Cardiac muscle cell (in vitro differentiated cells and primary cell): ENCODE measurements around the gene GUCY2D. TPM values are rescaled to one million over a fixed set of nuclear protein-coding genes. Genes with fewer than 3 reads are reported as not detected.

Experiments used
- DNase-seq, 2 donors: peaks; one replicate each; pipeline versions ENCODE4 v3.0.0 to v3.0.0-alpha.2; 2010 to 2017; ENCODE audit warnings: low read depth in 1 of 2, low spot score in 1 of 2
- H3K27ac ChIP-seq: fragments of 200-600 bp; sonication (generic); 2 replicates; pipeline ENCODE4 v1.5.1; 2016
- H3K27me3 ChIP-seq: fragments of 200-600 bp; sonication (generic); 2 replicates; pipeline ENCODE4 v1.6.0; 2016; ENCODE audit warnings: control low read depth
- H3K36me3 ChIP-seq: fragments of 200-600 bp; sonication (generic); 2 replicates; pipeline ENCODE4 v1.5.1; 2016; ENCODE audit warnings: control low read depth
- H3K4me1 ChIP-seq: fragments of 200-600 bp; sonication (generic); 2 replicates; pipeline ENCODE4 v1.8.1; 2017; ENCODE audit warnings: low read depth, mild to moderate bottlenecking, mixed run types
- H3K4me3 ChIP-seq: fragments of 200-600 bp; sonication (generic); 2 replicates; pipeline ENCODE4 v1.5.1; 2016; ENCODE audit warnings: mild to moderate bottlenecking
- H3K9me3 ChIP-seq: fragments of 200-600 bp; sonication (generic); 2 replicates; pipeline ENCODE4 v1.5.1; 2017; ENCODE audit warnings: low read depth, mild to moderate bottlenecking, control low read depth
- polyA plus RNA-seq: library from polyadenylated mRNA; unstranded; fragments of >200 nt; fragmentation: Nextera tagmentation; extraction: Ambion mirVana; gene quantifications from 2 replicates; pipeline ENCODE4 v1.2.1, GENCODE V29; 2016
- total RNA-seq: library from RNA; depleted of rRNA; stranded (reverse); fragments of >200 nt; gene quantifications from 2 replicates; pipeline ENCODE4 v1.2.3, GENCODE V29; 2016
- TF ChIP-seq, protein P1 (sequence below): IDR thresholded peaks from 2 replicates; pipeline ENCODE4 v1.5.1; 2012; ENCODE audit warnings: low read depth, mild to moderate bottlenecking, low read length

GUCY2D gene
- total and polyA plus RNA-seq, 2 experiments from 2014 or later = 0.54 to 1.1 TPM

DNA sequence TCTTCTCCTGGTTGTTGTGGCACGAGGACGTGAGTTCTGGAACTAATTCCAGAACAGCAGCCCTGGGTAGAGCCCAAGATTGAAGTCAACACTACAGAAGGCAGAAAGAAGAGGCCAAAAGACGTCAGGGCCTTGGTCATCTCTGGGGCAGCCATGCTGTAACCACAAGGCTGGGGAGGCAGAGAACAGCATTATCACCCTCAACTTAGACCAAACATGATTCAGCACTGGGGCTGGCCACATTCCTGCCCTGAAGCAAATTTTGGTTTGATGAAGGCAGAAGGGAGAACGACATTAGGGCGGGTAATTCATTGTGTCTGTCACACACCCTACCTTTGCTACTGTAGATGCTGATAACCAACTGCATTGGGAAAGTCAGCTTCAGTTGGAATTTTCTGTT is 26.7 kb downstream of the GUCY2D start:
- H3K9me3 ChIP-seq = no peaks in the 10 kb centered on the region
- H3K27me3 ChIP-seq = no peaks in the 10 kb centered on the region
- no peak overlapping the region for H3K4me3 ChIP-seq
- H3K4me1 ChIP-seq = no peaks in the 10 kb centered on the region
- TF ChIP-seq, protein P1, sequence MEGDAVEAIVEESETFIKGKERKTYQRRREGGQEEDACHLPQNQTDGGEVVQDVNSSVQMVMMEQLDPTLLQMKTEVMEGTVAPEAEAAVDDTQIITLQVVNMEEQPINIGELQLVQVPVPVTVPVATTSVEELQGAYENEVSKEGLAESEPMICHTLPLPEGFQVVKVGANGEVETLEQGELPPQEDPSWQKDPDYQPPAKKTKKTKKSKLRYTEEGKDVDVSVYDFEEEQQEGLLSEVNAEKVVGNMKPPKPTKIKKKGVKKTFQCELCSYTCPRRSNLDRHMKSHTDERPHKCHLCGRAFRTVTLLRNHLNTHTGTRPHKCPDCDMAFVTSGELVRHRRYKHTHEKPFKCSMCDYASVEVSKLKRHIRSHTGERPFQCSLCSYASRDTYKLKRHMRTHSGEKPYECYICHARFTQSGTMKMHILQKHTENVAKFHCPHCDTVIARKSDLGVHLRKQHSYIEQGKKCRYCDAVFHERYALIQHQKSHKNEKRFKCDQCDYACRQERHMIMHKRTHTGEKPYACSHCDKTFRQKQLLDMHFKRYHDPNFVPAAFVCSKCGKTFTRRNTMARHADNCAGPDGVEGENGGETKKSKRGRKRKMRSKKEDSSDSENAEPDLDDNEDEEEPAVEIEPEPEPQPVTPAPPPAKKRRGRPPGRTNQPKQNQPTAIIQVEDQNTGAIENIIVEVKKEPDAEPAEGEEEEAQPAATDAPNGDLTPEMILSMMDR = no peak
- no peaks in the 10 kb centered on the region for H3K36me3 ChIP-seq
- no peak overlapping the region for H3K27ac ChIP-seq
- DNase-seq = peak in 1 of 2 donors; percentile 42

DNA sequence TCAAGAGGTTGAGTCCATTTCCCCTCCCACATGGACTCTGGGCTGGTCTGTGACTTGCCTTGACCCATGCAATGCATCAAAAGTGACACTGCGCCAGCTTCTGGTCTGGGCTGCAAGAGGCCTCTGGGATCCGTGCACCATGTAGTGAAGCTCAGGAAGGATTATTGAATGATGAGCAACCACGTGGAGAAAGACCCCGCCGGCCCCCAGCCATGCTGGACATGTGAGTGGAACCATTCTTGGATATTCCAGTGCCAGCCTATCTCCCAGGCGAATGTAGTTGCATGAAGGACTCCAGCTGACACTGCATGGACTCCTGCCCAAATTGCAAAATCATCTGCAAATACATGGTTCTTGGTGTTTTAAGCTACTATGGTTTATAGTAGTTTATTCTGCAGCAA is 28.8 kb downstream of the GUCY2D start:
- Histone ChIP-seq H3K9me3 (no peaks in the 10 kb centered on the region), H3K27ac (no peak overlapping the region), H3K36me3 (no peaks in the 10 kb centered on the region), H3K4me3 (no peak overlapping the region), H3K27me3 (no peaks in the 10 kb centered on the region), H3K4me1 (no peaks in the 10 kb centered on the region)
- TF ChIP-seq, protein P1 = no peak
- peak in 1 of 2 donors; percentile 41 for DNase-seq

DNA sequence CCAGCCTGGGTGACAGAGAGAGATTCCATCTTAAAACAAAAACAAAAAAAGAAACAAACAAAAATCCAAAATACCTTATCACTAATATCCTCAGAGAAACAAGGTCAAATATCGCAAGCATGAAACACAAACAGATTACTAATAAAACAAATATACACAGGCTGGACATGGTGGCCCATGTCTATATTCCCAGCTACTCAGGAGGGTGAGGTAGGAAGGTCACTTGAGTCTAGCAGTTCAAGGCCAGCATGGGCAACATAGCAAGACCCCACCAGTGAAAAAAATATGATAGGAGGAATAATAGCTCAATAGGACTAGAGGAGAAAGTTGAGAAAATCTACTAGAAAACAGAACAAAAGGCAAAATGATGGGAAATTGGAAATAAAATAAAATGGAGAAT is 29.5 kb downstream of the GUCY2D start:
- DNase-seq = no peak
- Histone ChIP-seq H3K4me3 (no peak overlapping the region), H3K4me1 (no peaks in the 10 kb centered on the region), H3K27ac (no peak overlapping the region), H3K27me3 (no peaks in the 10 kb centered on the region), H3K9me3 (no peaks in the 10 kb centered on the region), H3K36me3 (no peaks in the 10 kb centered on the region)
- TF ChIP-seq, protein P1 = no peak

DNA sequence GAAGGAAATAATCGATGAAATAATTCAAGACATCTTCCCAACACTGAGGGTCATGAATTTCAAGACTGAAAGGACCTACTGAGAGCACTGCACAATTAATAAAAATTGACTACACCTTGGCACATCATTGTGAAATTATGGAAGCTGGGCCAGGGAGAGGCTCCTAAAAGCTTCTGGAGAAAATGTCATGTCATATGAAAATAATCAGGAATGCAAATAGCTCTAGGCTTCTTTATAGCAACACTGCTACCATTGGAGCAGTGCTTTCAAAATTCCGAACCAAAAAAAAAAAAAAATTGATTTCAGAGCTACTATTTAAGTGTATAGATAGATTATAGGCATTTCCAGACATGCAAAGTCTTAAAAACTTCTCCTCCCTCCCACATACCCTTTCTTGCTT is 30.0 kb downstream of the GUCY2D start:
- no peaks in the 10 kb centered on the region for H3K4me1 ChIP-seq
- DNase-seq = no peak
- H3K9me3 ChIP-seq = no peaks in the 10 kb centered on the region
- no peaks in the 10 kb centered on the region for H3K27me3 ChIP-seq
- TF ChIP-seq, protein P1 = no peak
- H3K36me3 ChIP-seq = no peaks in the 10 kb centered on the region
- H3K4me3 ChIP-seq = no peak overlapping the region
- no peak overlapping the region for H3K27ac ChIP-seq

DNA sequence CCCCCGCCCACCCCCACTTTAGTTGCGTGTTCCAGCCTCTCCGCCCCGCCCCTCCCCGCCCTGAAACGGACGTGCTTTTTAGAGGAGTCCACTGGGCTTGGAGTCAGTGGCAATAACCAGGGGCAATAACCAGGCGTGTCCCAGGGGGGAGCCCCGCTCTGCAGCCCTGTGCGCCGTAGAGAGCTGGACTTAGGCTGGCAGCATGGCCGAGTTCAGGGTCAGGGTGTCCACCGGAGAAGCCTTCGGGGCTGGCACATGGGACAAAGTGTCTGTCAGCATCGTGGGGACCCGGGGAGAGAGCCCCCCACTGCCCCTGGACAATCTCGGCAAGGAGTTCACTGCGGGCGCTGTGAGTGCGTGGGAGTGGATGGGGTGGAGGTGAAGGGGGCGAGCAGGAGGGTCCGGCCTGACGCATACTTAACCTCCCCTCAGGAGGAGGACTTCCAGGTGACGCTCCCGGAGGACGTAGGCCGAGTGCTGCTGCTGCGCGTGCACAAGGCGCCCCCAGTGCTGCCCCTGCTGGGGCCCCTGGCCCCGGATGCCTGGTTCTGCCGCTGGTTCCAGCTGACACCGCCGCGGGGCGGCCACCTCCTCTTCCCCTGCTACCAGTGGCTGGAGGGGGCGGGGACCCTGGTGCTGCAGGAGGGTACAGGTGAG is 36.7 kb downstream of the GUCY2D start, which contains the start of gene ALOX15B:
Gene ALOX15B (plus strand): TSS at position 106 of the 657 bp plus-strand sequence. CDS start 97 bp downstream, at position 203.
- no peaks in the 10 kb centered on the region for H3K36me3 ChIP-seq
- H3K27me3 ChIP-seq = no peaks in the 10 kb centered on the region
- TF ChIP-seq, protein P1 = no peak
- H3K27ac ChIP-seq = no peak within 1 kb of the TSS
- DNase-seq = no peak
- no peak within 1 kb of the TSS for H3K4me3 ChIP-seq
- no peaks in the 10 kb centered on the region for H3K4me1 ChIP-seq
- no peaks in the 10 kb centered on the region for H3K9me3 ChIP-seq
